Medulla oblongata (tissue), 1 donor: ENCODE data around the gene LUC7L.
"Not testable (repeated sequence)": the region's sequence is repeated elsewhere in the genome, so short reads cannot be mapped to it uniquely, and the experiment has no call there.

Experiments
- DNase-seq: peaks from one replicate; pipeline ENCODE4 v3.0.0-alpha.2; 2015; ENCODE audit errors: extremely low spot score

LUC7L gene

DNA sequence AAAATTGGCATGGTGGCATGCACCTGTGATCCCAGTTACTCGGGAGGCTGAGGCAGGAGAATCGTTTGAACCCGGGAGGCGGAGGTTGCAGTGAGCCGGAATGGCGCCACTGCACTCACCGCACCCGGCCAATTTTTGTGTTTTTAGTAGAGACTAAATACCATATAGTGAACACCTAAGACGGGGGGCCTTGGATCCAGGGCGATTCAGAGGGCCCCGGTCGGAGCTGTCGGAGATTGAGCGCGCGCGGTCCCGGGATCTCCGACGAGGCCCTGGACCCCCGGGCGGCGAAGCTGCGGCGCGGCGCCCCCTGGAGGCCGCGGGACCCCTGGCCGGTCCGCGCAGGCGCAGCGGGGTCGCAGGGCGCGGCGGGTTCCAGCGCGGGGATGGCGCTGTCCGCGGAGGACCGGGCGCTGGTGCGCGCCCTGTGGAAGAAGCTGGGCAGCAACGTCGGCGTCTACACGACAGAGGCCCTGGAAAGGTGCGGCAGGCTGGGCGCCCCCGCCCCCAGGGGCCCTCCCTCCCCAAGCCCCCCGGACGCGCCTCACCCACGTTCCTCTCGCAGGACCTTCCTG is 49.1 kb downstream of the LUC7L start, which contains the start of gene HBQ1:
Gene HBQ1 (plus strand): TSS at position 359 of the 575 bp plus-strand sequence. CDS start 28 bp downstream, at position 387.
- DNase-seq, result no peak

DNA sequence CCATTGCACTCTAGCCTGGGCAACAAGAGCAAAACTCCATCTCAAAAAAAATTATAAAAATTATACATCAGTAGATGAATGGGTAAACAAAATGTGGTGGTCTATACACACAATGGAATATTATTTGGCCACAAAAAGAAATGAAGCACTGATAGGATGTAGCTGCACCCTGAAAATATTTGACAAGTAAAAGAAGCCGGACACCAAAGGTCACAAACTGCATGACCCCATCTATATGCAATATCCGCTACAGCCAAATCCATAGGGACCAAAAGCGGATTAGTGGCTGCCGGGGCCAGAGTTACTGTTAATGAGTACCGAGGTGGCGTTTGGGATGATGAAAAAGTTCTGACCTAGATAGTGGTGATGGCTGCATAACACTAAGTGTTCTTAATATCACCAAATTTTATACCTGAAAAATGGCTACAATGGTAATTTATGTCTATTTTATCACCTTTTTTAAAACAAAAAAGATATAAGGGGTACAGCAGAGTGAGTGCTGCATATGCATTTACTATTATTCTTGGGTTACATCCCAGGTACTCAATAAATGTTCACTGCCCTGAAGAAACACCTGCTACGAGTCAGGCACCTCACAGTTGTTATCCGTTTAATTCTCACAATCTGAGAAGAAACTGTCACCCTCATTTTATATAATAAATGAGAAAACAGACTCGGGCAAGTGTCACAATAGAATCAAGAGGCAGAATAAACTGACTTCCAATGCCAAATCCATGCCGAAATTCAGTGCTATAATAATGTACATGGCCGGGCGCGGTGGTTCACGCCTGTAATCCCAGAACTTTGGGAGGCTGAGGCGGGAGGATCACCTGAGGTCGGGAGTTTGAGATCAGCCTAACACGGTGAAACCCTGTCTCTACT is 49.8 kb downstream of the LUC7L start:
- no peak for DNase-seq

DNA sequence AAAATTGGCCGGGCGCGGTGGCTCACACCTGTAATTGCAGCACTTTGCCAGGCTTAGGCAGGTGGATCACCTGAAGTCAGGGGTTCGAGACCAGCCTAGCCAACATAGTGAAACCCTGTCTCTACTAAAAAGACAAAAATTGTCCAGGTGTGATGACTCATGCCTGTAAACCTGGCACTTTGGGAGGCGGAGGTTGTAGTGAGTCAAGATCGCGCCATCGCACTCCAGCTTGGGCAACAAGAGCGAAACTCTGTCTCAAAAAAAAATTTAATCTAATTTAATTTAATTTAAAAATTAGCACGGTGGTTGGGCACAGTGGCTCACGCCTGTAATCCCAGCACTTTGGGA is 50.6 kb downstream of the LUC7L start:
- DNase-seq, result no peak

DNA sequence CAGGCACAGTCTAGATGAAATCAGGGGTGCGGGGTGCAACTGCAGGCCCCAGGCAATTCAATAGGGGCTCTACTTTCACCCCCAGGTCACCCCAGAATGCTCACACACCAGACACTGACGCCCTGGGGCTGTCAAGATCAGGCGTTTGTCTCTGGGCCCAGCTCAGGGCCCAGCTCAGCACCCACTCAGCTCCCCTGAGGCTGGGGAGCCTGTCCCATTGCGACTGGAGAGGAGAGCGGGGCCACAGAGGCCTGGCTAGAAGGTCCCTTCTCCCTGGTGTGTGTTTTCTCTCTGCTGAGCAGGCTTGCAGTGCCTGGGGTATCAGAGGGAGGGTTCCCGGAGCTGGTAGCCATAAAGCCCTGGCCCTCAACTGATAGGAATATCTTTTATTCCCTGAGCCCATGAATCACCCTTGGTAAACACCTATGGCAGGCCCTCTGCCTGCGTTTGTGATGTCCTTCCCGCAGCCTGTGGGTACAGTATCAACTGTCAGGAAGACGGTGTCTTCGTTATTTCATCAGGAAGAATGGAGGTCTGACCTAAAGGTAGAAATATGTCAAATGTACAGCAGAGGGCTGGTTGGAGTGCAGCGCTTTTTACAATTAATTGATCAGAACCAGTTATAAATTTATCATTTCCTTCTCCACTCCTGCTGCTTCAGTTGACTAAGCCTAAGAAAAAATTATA is 51.1 kb downstream of the LUC7L start:
- no peak for DNase-seq

DNA sequence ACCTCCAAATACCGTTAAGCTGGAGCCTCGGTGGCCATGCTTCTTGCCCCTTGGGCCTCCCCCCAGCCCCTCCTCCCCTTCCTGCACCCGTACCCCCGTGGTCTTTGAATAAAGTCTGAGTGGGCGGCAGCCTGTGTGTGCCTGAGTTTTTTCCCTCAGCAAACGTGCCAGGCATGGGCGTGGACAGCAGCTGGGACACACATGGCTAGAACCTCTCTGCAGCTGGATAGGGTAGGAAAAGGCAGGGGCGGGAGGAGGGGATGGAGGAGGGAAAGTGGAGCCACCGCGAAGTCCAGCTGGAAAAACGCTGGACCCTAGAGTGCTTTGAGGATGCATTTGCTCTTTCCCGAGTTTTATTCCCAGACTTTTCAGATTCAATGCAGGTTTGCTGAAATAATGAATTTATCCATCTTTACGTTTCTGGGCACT is 51.8 kb downstream of the LUC7L start:
- DNase-seq, result no peak

DNA sequence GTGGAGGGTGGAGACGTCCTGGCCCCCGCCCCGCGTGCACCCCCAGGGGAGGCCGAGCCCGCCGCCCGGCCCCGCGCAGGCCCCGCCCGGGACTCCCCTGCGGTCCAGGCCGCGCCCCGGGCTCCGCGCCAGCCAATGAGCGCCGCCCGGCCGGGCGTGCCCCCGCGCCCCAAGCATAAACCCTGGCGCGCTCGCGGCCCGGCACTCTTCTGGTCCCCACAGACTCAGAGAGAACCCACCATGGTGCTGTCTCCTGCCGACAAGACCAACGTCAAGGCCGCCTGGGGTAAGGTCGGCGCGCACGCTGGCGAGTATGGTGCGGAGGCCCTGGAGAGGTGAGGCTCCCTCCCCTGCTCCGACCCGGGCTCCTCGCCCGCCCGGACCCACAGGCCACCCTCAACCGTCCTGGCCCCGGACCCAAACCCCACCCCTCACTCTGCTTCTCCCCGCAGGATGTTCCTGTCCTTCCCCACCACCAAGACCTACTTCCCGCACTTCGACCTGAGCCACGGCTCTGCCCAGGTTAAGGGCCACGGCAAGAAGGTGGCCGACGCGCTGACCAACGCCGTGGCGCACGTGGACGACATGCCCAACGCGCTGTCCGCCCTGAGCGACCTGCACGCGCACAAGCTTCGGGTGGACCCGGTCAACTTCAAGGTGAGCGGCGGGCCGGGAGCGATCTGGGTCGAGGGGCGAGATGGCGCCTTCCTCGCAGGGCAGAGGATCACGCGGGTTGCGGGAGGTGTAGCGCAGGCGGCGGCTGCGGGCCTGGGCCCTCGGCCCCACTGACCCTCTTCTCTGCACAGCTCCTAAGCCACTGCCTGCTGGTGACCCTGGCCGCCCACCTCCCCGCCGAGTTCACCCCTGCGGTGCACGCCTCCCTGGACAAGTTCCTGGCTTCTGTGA is 52.5 kb downstream of the LUC7L start, which contains the start of gene HBA1:
Gene HBA1 (plus strand): TSS at position 204 of the 906 bp plus-strand sequence. CDS start 37 bp downstream, at position 241.
- DNase-seq, result not testable (repeated sequence)

DNA sequence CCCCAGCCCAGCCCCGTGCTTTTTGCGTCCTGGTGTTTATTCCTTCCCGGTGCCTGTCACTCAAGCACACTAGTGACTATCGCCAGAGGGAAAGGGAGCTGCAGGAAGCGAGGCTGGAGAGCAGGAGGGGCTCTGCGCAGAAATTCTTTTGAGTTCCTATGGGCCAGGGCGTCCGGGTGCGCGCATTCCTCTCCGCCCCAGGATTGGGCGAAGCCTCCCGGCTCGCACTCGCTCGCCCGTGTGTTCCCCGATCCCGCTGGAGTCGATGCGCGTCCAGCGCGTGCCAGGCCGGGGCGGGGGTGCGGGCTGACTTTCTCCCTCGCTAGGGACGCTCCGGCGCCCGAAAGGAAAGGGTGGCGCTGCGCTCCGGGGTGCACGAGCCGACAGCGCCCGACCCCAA is 53.2 kb downstream of the LUC7L start:
- not testable (repeated sequence) for DNase-seq

DNA sequence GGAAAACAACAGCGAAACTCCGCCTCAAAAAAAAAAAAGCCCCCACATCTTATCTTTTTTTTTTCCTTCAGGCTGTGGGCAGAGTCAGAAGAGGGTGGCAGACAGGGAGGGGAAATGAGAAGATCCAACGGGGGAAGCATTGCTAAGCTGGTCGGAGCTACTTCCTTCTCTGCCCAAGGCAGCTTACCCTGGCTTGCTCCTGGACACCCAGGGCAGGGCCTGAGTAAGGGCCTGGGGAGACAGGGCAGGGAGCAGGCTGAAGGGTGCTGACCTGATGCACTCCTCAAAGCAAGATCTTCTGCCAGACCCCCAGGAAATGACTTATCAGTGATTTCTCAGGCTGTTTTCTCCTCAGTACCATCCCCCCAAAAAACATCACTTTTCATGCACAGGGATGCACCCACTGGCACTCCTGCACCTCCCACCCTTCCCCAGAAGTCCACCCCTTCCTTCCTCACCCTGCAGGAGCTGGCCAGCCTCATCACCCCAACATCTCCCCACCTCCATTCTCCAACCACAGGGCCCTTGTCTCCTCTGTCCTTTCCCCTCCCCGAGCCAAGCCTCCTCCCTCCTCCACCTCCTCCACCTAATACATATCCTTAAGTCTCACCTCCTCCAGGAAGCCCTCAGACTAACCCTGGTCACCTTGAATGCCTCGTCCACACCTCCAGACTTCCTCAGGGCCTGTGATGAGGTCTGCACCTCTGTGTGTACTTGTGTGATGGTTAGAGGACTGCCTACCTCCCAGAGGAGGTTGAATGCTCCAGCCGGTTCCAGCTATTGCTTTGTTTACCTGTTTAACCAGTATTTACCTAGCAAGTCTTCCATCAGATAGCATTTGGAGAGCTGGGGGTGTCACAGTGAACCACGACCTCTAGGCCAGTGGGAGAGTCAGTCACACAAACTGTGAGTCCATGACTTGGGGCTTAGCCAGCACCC is 54.0 kb downstream of the LUC7L start:
- DNase-seq, result no peak

DNA sequence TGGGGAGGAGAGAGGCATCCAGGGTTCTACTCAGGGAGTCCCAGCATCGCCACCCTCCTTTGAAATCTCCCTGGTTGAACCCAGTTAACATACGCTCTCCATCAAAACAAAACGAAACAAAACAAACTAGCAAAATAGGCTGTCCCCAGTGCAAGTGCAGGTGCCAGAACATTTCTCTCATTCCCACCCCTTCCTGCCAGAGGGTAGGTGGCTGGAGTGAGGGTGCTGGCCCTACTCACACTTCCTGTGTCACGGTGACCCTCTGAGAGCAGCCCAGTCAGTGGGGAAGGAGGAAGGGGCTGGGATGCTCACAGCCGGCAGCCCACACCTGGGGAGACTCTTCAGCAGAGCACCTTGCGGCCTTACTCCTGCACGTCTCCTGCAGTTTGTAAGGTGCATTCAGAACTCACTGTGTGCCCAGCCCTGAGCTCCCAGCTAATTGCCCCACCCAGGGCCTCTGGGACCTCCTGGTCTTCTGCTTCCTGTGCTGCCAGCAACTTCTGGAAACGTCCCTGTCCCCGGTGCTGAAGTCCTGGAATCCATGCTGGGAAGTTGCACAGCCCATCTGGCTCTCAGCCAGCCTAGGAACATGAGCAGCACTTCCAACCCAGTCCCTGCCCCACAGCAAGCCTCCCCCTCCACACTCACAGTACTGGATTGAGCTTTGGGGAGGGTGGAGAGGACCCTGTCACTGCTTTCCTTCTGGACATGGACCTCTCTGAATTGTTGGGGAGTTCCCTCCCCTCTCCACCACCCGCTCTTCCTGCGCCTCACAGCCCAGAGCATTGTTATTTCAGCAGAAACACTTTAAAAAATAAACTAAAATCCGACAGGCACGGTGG is 55.1 kb downstream of the LUC7L start:
- not testable (repeated sequence) for DNase-seq

DNA sequence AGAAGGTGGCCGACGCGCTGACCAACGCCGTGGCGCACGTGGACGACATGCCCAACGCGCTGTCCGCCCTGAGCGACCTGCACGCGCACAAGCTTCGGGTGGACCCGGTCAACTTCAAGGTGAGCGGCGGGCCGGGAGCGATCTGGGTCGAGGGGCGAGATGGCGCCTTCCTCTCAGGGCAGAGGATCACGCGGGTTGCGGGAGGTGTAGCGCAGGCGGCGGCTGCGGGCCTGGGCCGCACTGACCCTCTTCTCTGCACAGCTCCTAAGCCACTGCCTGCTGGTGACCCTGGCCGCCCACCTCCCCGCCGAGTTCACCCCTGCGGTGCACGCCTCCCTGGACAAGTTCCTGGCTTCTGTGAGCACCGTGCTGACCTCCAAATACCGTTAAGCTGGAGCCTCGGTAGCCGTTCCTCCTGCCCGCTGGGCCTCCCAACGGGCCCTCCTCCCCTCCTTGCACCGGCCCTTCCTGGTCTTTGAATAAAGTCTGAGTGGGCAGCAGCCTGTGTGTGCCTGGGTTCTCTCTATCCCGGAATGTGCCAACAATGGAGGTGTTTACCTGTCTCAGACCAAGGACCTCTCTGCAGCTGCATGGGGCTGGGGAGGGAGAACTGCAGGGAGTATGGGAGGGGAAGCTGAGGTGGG is 55.9 kb downstream of the LUC7L start:
- DNase-seq, result not testable (repeated sequence)

DNA sequence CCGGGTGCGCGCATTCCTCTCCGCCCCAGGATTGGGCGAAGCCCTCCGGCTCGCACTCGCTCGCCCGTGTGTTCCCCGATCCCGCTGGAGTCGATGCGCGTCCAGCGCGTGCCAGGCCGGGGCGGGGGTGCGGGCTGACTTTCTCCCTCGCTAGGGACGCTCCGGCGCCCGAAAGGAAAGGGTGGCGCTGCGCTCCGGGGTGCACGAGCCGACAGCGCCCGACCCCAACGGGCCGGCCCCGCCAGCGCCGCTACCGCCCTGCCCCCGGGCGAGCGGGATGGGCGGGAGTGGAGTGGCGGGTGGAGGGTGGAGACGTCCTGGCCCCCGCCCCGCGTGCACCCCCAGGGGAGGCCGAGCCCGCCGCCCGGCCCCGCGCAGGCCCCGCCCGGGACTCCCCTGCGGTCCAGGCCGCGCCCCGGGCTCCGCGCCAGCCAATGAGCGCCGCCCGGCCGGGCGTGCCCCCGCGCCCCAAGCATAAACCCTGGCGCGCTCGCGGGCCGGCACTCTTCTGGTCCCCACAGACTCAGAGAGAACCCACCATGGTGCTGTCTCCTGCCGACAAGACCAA is 56.8 kb downstream of the LUC7L start, which contains the start of gene HBA2:
Gene HBA2 (plus strand): TSS at position 503 of the 568 bp plus-strand sequence. CDS start 37 bp downstream, at position 540.
- DNase-seq, result not testable (repeated sequence)

DNA sequence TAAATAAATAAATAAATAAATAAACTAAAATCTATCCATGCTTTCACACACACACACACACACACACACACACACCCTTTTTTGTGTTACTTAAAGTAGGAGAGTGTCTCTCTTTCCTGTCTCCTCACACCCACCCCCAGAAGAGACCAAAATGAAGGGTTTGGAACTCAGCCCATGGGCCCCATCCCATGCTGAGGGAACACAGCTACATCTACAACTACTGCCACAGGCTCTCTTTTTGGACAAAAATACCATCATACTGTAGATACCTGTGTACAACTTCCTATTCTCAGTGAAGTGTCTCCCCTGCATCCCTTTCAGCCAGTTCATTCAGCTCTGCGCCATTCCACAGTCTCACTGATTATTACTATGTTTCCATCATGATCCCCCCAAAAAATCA is 58.5 kb downstream of the LUC7L start:
- DNase-seq, result no peak

DNA sequence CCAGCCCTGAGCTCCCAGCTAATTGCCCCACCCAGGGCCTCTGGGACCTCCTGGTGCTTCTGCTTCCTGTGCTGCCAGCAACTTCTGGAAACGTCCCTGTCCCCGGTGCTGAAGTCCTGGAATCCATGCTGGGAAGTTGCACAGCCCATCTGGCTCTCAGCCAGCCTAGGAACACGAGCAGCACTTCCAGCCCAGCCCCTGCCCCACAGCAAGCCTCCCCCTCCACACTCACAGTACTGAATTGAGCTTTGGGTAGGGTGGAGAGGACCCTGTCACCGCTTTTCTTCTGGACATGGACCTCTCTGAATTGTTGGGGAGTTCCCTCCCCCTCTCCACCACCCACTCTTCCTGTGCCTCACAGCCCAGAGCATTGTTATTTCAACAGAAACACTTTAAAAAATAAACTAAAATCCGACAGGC is 59.2 kb downstream of the LUC7L start:
- DNase-seq, result not testable (repeated sequence)

DNA sequence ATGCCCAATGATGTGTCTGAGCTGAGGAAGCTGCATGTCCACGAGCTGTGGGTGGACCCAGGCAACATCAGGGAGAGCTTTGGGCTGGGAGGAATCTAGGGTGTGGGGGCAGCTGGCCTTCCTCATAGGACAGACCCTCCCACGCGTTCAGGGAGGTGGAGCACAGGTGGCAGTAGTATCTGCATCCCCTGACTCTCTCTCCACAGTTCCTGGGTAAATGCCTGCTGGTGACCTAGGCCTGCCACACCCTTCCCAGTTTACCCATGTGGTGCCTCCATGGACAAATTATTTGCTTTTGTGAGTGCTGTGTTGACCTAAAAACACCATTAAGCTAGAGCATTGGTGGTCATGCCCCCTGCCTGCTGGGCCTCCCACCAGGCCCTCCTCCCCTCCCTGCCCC is 60.2 kb downstream of the LUC7L start:
- DNase-seq, result no peak

DNA sequence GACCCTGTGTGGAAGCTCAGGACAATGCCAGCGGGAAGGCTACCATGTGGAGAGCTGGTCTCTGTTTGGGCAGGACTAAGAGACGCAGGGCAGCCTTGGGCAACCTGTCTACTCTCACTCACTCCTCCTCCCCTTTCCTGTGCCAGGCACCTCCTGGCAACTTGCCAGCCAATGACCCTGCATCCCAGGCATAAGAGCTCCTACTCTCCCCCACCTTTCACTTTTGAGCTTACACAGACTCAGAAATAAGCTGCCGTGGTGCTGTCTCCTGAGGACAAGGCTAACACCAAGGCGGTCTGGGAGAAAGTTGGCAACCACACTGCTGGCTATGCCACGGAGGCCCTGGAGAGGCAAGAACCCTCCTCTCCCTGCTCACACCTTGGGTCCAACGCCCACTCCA is 60.8 kb downstream of the LUC7L start:
- no peak for DNase-seq

DNA sequence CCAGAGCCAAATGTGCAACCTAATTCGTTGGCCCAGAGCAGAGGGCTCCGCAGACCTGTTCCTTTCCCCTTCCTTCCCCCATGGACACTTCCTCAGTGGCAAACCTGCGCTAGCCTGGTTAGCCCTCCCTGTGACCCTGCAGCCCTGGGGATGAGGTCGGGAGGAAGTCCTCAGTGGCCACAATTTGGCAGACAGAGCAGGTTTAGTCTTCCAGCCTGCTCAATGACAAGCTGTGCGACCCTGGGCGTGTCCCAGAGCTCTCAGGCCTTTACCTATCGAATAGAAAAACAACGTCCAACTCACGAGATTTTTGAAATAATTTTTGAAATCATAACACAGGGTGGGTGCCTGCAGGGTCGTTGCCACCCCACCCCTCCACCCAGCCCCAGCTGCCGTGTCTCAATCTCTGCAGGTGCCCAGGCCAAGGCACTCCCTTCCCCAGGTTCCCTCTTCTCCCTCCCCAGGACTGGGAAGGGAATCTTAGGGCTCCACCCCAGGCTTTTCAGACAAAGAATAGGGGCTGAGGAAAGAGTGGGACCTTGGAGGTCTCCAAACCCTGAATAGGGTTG is 62.0 kb downstream of the LUC7L start:
- DNase-seq, result no peak

DNA sequence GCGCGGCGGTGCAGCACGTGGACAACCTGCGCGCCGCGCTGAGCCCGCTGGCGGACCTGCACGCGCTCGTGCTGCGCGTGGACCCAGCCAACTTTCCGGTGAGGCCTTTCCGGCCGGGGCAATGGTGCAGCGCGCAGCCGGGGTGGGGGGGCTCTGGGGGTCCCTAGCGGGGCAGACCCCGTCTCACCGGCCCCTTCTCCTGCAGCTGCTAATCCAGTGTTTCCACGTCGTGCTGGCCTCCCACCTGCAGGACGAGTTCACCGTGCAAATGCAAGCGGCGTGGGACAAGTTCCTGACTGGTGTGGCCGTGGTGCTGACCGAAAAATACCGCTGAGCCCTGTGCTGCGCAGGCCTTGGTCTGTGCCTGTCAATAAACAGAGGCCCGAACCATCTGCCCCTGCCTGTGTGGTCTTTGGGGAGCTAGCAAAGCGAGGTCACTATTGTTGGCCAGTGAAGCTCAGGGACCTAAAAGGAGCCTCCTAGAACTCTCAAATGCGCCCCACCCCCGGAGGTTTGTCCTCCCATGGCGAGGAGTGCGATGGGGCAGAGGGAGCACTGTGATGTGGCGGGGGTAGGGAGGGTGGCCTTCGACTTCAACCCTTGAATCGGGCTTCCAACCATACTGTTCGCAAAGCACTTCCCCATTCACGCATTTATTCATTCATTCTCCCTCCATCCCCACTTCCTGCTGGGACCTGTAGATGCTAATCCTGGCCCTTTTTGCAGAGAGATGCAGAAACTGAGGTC is 62.7 kb downstream of the LUC7L start:
- DNase-seq, result no peak
